Ishikawa (cell line): ENCODE results near the gene RSBN1.

ENCODE experiments used
- CREB1 ChIP-seq: IDR thresholded peaks from 2 replicates; pipeline ENCODE4 v1.6.1; 2012; ENCODE audit warnings: low read depth
- EGR1 ChIP-seq: IDR thresholded peaks from 2 replicates; pipeline ENCODE4 v1.6.1; 2012
- EP300 ChIP-seq: IDR thresholded peaks from 2 replicates; pipeline ENCODE4 v1.6.1; 2012; ENCODE audit warnings: borderline replicate concordance
- FOXM1 ChIP-seq: IDR thresholded peaks from 2 replicates; pipeline ENCODE4 v1.6.1; 2012; ENCODE audit warnings: low read depth, borderline replicate concordance
- NFIC ChIP-seq: IDR thresholded peaks from 2 replicates; pipeline ENCODE4 v1.6.1; 2012
- RAD21 ChIP-seq: IDR thresholded peaks from 2 replicates; pipeline ENCODE4 v1.6.1; 2012; ENCODE audit warnings: low read depth
- REST ChIP-seq: IDR thresholded peaks from 2 replicates; pipeline ENCODE4 v1.6.1; 2012; ENCODE audit warnings: low read depth, mild to moderate bottlenecking
- TAF1 ChIP-seq: IDR thresholded peaks from 2 replicates; pipeline ENCODE4 v1.6.1; 2012; ENCODE audit warnings: low read depth, mild to moderate bottlenecking
- TCF12 ChIP-seq: IDR thresholded peaks from 2 replicates; pipeline ENCODE4 v1.6.1; 2012; ENCODE audit warnings: low read depth
- TEAD4 ChIP-seq: IDR thresholded peaks from 2 replicates; pipeline ENCODE4 v1.6.1; 2012
- YY1 ChIP-seq: IDR thresholded peaks from 2 replicates; pipeline ENCODE4 v1.6.1; 2012; ENCODE audit warnings: low read depth
- ZBTB7A ChIP-seq: IDR thresholded peaks from 2 replicates; pipeline ENCODE4 v1.6.1; 2012; ENCODE audit warnings: low read depth
- TF ChIP-seq, protein P1 (sequence below): IDR thresholded peaks from 2 replicates; pipeline ENCODE4 v1.6.1; 2012

- TF ChIP-seq EP300 (no peak), NFIC (no peak), FOXM1 (no peak), RAD21 (no peak), EGR1 (no peak), YY1 (no peak), REST (no peak), TAF1 (no peak), ZBTB7A (no peak), CREB1 (no peak), TEAD4 (no peak), TCF12 (no peak)
- TF ChIP-seq, protein P1, sequence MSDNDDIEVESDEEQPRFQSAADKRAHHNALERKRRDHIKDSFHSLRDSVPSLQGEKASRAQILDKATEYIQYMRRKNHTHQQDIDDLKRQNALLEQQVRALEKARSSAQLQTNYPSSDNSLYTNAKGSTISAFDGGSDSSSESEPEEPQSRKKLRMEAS: peak; percentile 13; the same call in 1 of the 2 replicates
These were observed 53.5 kb downstream of the RSBN1 start for GRCh38 chr1:113758631-113759332.
